ENCODE results near the gene INTS14. TPM values are rescaled to one million over a fixed set of nuclear protein-coding genes. Genes with fewer than 3 reads are reported as not detected.

Gene INTS14
- total RNA-seq, 2 experiments from 2014 or later: 42.5 to 42.7 TPM

DNA sequence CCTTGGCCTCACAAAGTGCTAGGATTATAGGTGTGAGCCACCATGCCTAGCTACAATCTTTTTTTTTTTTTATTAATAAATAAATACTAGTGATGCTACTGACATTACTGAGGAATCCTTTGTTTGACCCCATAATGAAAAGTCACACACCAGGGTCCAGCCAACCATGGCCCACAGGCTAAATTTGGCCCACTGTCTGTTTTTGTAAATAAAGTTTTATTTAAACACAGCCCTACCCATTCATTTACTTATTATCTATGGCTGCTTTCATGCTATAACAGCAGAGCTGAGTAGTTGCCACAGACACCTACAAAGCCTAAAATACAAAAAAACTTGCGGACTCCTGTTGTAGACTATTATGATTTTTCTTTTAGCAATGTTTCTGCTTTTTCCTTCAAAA is 7.4 kb downstream of the INTS14 start:
- peaks cover 14% of the 10 kb centered on the region for H3K36me3 Mint-ChIP-seq
- no peaks in the 10 kb centered on the region for H3K9me3 Mint-ChIP-seq
- H3K4me3 Mint-ChIP-seq: no peak overlapping the region
- intact Hi-C loops (cut with micrococcal nuclease): no loop called here
- peaks cover 8% of the 10 kb centered on the region for H3K4me1 Mint-ChIP-seq (ENCODE audit: low read depth)
- ChIA-PET POLR2A (no interaction called here), CTCF (interaction anchor here (1.0 kb wide), 1 partner anchor 16 kb away, joined by 3 read pairs; no protein-coding TSS in a partner anchor)
- no peak overlapping the region for H3K27ac Mint-ChIP-seq
- no peak for DNase-seq
- no peaks in the 10 kb centered on the region for H3K27me3 Mint-ChIP-seq

- Mint-ChIP-seq H3K4me3 (no peak overlapping the region), H3K9me3 (no peaks in the 10 kb centered on the region), H3K36me3 (peaks cover 17% of the 10 kb centered on the region), H3K27me3 (no peaks in the 10 kb centered on the region), H3K4me1 (ENCODE audit: low read depth) (peaks cover 5% of the 10 kb centered on the region), H3K27ac (no peak overlapping the region)
- ChIA-PET POLR2A (no interaction called here), CTCF (interaction anchor here (1.0 kb wide), 1 partner anchor 16 kb away, joined by 3 read pairs; no protein-coding TSS in a partner anchor)
- intact Hi-C loops (cut with micrococcal nuclease): no loop called here
- no peak for DNase-seq
Measured at GRCh38 chr15:65603134-65603533, 7.8 kb downstream of the INTS14 start.

DNA sequence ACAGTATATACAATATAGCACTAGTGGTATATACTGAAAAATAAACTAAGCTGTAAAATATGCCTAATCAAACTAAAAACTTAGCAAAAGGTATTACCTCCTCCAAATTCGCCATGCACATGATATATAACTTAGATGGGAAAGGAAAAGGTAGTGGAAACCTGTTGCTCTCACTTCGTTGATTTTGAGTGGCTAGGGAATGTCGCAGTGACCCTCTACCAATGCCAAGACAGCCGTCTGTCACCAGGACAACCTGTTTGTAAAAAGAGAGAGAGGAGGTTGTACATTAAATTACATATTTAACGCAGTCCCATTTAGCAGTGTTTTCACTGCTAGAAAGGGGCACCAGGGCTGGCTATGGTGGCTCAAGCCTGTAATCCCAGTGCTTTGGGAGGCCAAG is 11.3 kb downstream of the INTS14 start:
- no peaks in the 10 kb centered on the region for H3K4me1 Mint-ChIP-seq (ENCODE audit: low read depth)
- no peaks in the 10 kb centered on the region for H3K9me3 Mint-ChIP-seq
- intact Hi-C loops (cut with micrococcal nuclease): no loop called here
- no peaks in the 10 kb centered on the region for H3K27me3 Mint-ChIP-seq
- POLR2A ChIA-PET: no interaction called here
- no peak overlapping the region for H3K27ac Mint-ChIP-seq
- no peak for DNase-seq
- peaks cover 17% of the 10 kb centered on the region for H3K36me3 Mint-ChIP-seq
- CTCF ChIA-PET: no interaction called here
- H3K4me3 Mint-ChIP-seq: no peak overlapping the region

DNA sequence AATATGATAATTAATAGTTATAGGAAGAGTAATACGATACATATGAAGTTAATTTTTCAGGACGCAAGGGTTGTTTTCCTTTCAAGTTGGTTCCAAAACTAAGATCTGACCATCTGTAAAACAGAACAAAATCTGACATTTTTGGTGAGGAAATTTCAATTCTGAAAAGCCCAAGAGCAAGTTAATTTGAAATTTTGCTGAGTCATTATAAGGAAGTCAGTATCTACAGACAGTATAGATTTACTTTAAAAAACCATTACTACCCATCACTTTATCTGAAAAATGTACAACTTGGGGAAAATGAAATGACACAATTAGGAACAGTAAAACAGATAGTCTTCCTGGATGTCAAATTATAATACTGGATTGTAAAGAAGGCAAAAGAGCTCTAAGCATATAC is 12.5 kb downstream of the INTS14 start:
- ChIA-PET CTCF (no interaction called here), POLR2A (no interaction called here)
- no peaks in the 10 kb centered on the region for H3K9me3 Mint-ChIP-seq
- intact Hi-C loops (cut with micrococcal nuclease): no loop called here
- peaks cover 21% of the 10 kb centered on the region for H3K36me3 Mint-ChIP-seq
- no peak for DNase-seq
- no peaks in the 10 kb centered on the region for H3K27me3 Mint-ChIP-seq
- no peak overlapping the region for H3K27ac Mint-ChIP-seq
- H3K4me3 Mint-ChIP-seq: no peak overlapping the region
- no peaks in the 10 kb centered on the region for H3K4me1 Mint-ChIP-seq (ENCODE audit: low read depth)

GRCh38 chr15:65595960-65596359 is 15.0 kb downstream of the INTS14 start:
- Mint-ChIP-seq H3K27me3 (no peaks in the 10 kb centered on the region), H3K4me3 (no peak overlapping the region), H3K27ac (no peak overlapping the region), H3K9me3 (no peaks in the 10 kb centered on the region), H3K36me3 (peaks cover 31% of the 10 kb centered on the region), H3K4me1 (ENCODE audit: low read depth) (no peaks in the 10 kb centered on the region)
- CTCF ChIA-PET: interaction anchor here (0.9 to 1.6 kb wide), 5 partner anchors 10 to 692 kb away, joined by 3 to 5 read pairs (median 3); no protein-coding TSS in a partner anchor
- DNase-seq: no peak
- intact Hi-C loops (cut with micrococcal nuclease): no loop called here
- POLR2A ChIA-PET: no interaction called here

DNA sequence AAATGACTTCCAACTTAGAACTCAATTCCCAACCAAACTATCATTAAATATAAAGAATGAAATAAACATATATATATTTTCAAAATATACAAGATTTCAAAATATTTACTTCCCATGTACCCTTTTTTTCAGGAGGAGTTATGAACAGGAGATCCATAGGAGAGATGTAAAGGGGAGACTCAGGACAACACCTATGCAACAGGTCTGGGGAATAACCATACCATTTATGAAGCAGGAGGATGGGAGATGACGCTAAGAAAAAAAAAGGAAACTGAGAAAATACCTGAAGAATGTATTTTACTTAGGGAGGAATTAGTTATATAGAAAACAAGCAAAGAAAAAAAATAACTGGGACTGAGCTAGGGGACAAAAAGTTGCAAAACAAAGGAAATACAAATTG is 23.8 kb downstream of the INTS14 start:
- Mint-ChIP-seq H3K9me3 (no peaks in the 10 kb centered on the region), H3K27ac (no peak overlapping the region), H3K4me3 (no peak overlapping the region), H3K27me3 (no peaks in the 10 kb centered on the region), H3K36me3 (peaks cover 48% of the 10 kb centered on the region), H3K4me1 (ENCODE audit: low read depth) (peaks cover 24% of the 10 kb centered on the region)
- ChIA-PET CTCF (no interaction called here), POLR2A (no interaction called here)
- DNase-seq: no peak
- intact Hi-C loops (cut with micrococcal nuclease): no loop called here

GRCh38 chr15:65584241-65584640 is 26.7 kb downstream of the INTS14 start:
- Mint-ChIP-seq H3K9me3 (no peaks in the 10 kb centered on the region), H3K4me1 (ENCODE audit: low read depth) (peaks cover 24% of the 10 kb centered on the region), H3K4me3 (no peak overlapping the region), H3K36me3 (peaks cover 46% of the 10 kb centered on the region), H3K27ac (peak overlapping the region; percentile 80), H3K27me3 (no peaks in the 10 kb centered on the region)
- DNase-seq: no peak
- POLR2A ChIA-PET: no interaction called here
- intact Hi-C loops (cut with micrococcal nuclease): no loop called here
- CTCF ChIA-PET: no interaction called here

GRCh38 chr15:65583701-65584100 is 27.2 kb downstream of the INTS14 start:
- Mint-ChIP-seq H3K4me3 (no peak overlapping the region), H3K27me3 (no peaks in the 10 kb centered on the region), H3K27ac (peak overlapping the region; percentile 80), H3K4me1 (ENCODE audit: low read depth) (peaks cover 24% of the 10 kb centered on the region), H3K9me3 (no peaks in the 10 kb centered on the region), H3K36me3 (peaks cover 47% of the 10 kb centered on the region)
- DNase-seq: peak; percentile 60
- ChIA-PET POLR2A (no interaction called here), CTCF (no interaction called here)
- intact Hi-C loops (cut with micrococcal nuclease): no loop called here

DNA sequence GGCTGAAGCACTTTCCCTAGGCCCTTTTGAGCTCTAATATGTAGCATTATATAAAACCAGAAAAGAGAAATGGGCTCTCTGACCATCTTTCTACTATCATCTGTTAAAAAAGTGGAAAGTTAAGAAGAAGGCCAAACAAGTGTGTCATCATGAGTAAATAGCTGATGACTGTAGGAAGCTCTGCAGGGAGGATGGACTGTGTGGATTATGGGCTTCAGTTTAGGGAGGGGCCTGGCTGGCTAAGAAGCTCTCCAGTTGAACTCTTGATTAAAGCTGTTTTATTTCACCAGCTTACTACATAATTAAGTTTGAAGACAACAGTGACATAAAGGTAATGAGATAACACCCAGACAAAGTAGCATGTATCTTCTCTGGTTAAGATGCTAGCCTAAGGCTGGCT is 30.6 kb downstream of the INTS14 start:
- Mint-ChIP-seq H3K9me3 (no peaks in the 10 kb centered on the region), H3K27ac (no peak overlapping the region), H3K4me1 (ENCODE audit: low read depth) (peaks cover 19% of the 10 kb centered on the region), H3K36me3 (peaks cover 41% of the 10 kb centered on the region), H3K27me3 (no peaks in the 10 kb centered on the region), H3K4me3 (no peak overlapping the region)
- ChIA-PET POLR2A (interaction anchor here (1.5 kb wide), 1 partner anchor 31 kb away, joined by 6 read pairs; the partner anchor contains the start of gene INTS14), CTCF (no interaction called here)
- intact Hi-C loops (cut with micrococcal nuclease): no loop called here
- no peak for DNase-seq

- Mint-ChIP-seq H3K4me3 (no peak overlapping the region), H3K27me3 (no peaks in the 10 kb centered on the region), H3K9me3 (no peaks in the 10 kb centered on the region), H3K4me1 (ENCODE audit: low read depth) (peaks cover 18% of the 10 kb centered on the region), H3K36me3 (peaks cover 40% of the 10 kb centered on the region), H3K27ac (peak overlapping the region; percentile 33)
- ChIA-PET POLR2A (interaction anchor here (1.5 kb wide), 1 partner anchor 31 kb away, joined by 6 read pairs; the partner anchor contains the start of gene INTS14), CTCF (no interaction called here)
- DNase-seq: no peak
- intact Hi-C loops (cut with micrococcal nuclease): no loop called here
Measured at GRCh38 chr15:65579762-65580161, 31.2 kb downstream of the INTS14 start.

GRCh38 chr15:65578904-65579728 is 31.8 kb downstream of the INTS14 start:
- CTCF ChIA-PET: no interaction called here
- peaks cover 12% of the 10 kb centered on the region for H3K4me1 Mint-ChIP-seq (ENCODE audit: low read depth)
- no peak overlapping the region for H3K4me3 Mint-ChIP-seq

GRCh38 chr15:65577129-65577996 is 33.6 kb downstream of the INTS14 start:
- H3K9me3 Mint-ChIP-seq: no peaks in the 10 kb centered on the region
- no peak overlapping the region for H3K27ac Mint-ChIP-seq
- DNase-seq: no peak
- POLR2A ChIA-PET: no interaction called here
- H3K4me1 Mint-ChIP-seq (ENCODE audit: low read depth): no peaks in the 10 kb centered on the region
- H3K27me3 Mint-ChIP-seq: no peaks in the 10 kb centered on the region
- CTCF ChIA-PET: no interaction called here
- intact Hi-C loops (cut with micrococcal nuclease): no loop called here
- H3K4me3 Mint-ChIP-seq: no peak overlapping the region
- peaks cover 29% of the 10 kb centered on the region for H3K36me3 Mint-ChIP-seq

More at GRCh38 chr15:65578904-65579728, 31.8 kb downstream of the INTS14 start:
- no peak for DNase-seq
- POLR2A ChIA-PET: interaction anchor here (1.5 kb wide), 1 partner anchor 32 kb away, joined by 6 read pairs; the partner anchor contains the start of gene INTS14
- intact Hi-C loops (cut with micrococcal nuclease): no loop called here
- peak overlapping the region; percentile 55 for H3K27ac Mint-ChIP-seq
- H3K27me3 Mint-ChIP-seq: no peaks in the 10 kb centered on the region
- H3K9me3 Mint-ChIP-seq: no peaks in the 10 kb centered on the region
- H3K36me3 Mint-ChIP-seq: peaks cover 38% of the 10 kb centered on the region

All from activated CD4-positive, alpha-beta memory T cell treated with anti-CD3 and anti-CD28 coated beads for 36 hours (primary cell).